Left lung (tissue), 10 donors: ENCODE results near the gene MAN1C1. TPM values are rescaled to one million over a fixed set of nuclear protein-coding genes. Genes with fewer than 3 reads are reported as not detected.

Experiments
- ATAC-seq: fragments of 200-7000 bp; cut with Tn5 transposase; one replicate; pipeline ENCODE4 v1.9.1; 2020; ENCODE audit warnings: moderate library complexity
- DNase-seq, 4 donors: peaks; one replicate each; pipeline ENCODE4 v3.0.0-alpha.2; 2013 to 2020
- H3K27ac ChIP-seq, 2 donors: fragments of 200-600 bp; sonication (generic) in 1 of 2; one replicate each; pipeline versions ENCODE4 v1.5.0 to v1.8.0; 2020 to 2021
- H3K27me3 ChIP-seq, 2 donors: fragments of 200-600 bp; sonication (generic) in 1 of 2; one replicate each; pipeline versions ENCODE4 v1.5.0 to v1.8.0; 2020 to 2021
- H3K36me3 ChIP-seq, 2 donors: fragments of 200-600 bp; sonication (generic) in 1 of 2; one replicate each; pipeline versions ENCODE4 v1.5.0 to v1.8.0; 2020 to 2021
- H3K4me1 ChIP-seq, 2 donors: fragments of 200-600 bp; one replicate each; pipeline ENCODE4 v1.8.0; 2021
- H3K4me3 ChIP-seq, 2 donors: fragments of 200-600 bp; sonication (generic) in 1 of 2; one replicate each; pipeline versions ENCODE4 v1.5.0 to v1.8.0; 2020 to 2021; ENCODE audit warnings: mild to moderate bottlenecking in 1 of 2
- H3K9me3 ChIP-seq, 2 donors: fragments of 200-600 bp; sonication (generic) in 1 of 2; one replicate each; pipeline versions ENCODE4 v1.5.0 to v1.8.0; 2020 to 2021
- CTCF ChIP-seq, 2 donors: fragments of 200-600 bp; sonication (generic) in 1 of 2; IDR thresholded peaks; one replicate each; pipeline versions ENCODE4 v1.5.0 to v1.8.0; 2021; ENCODE audit warnings: antibody characterized with exemption in 2 of 2
- intact Hi-C, 2 donors: fragments of 100-400 bp; cut with DNase I; formaldehyde crosslinking; loops; one replicate each; pipeline versions ENCODE4 v1.11.2 to v1.14.2; 2022
- polyA plus RNA-seq, 6 donors: library from polyadenylated mRNA; unstranded; fragments of 120-200 nt; gene quantifications; one replicate each; pipeline ENCODE4 v1.2.1, GENCODE V29; 2013; ENCODE audit not compliant: insufficient read length in 6 of 6
- total RNA-seq, 2 donors: library from RNA; stranded (reverse); fragmentation: NEBNext Ultra II Directional; extraction: Animal tissue kit (Norgen Biotek cat#: 25700); gene quantifications; one replicate each; pipeline ENCODE4 v1.2.1, GENCODE V29; 2021
- donor health status: DM: no; HTN: yes; CAD: no.
- donor health status: DM: no; HTN: no; CAD: no.

Gene MAN1C1
- total and polyA plus RNA-seq, 8 donors: 14.9 to 20.3 (median 16.1) TPM

- peaks cover 2 to 24% of the 10 kb centered on the region in 2 donors for H3K4me1 ChIP-seq
- no peaks in the 10 kb centered on the region for H3K27me3 ChIP-seq
- no peak for TF ChIP-seq CTCF (IDR thresholded peaks at IDR 0.05)
- H3K27ac ChIP-seq: no peak overlapping the region
- H3K9me3 ChIP-seq: no peaks in the 10 kb centered on the region
- intact Hi-C loops: no loop called here
- no peak for DNase-seq
- peak; percentile 26 for ATAC-seq
- no peak overlapping the region for H3K4me3 ChIP-seq
- no peaks in the 10 kb centered on the region for H3K36me3 ChIP-seq
Observed at GRCh38 chr1:25794325-25794724, 177.7 kb downstream of the MAN1C1 start.

- Histone ChIP-seq H3K36me3 (no peaks in the 10 kb centered on the region), H3K27ac (no peak overlapping the region), H3K9me3 (no peaks in the 10 kb centered on the region), H3K27me3 (no peaks in the 10 kb centered on the region), H3K4me3 (no peak overlapping the region), H3K4me1 (peaks cover 2 to 28% of the 10 kb centered on the region in 2 donors)
- TF ChIP-seq CTCF (IDR thresholded peaks at IDR 0.05): no peak
- ATAC-seq (no peak), DNase-seq (no peak)
- intact Hi-C loops: loop anchor here in 1 of 2 donors (5.0 kb wide), 1 partner anchor 188 kb away; no protein-coding TSS in a partner anchor
Observed at GRCh38 chr1:25795211-25795610, 178.6 kb downstream of the MAN1C1 start.

GRCh38 chr1:25795946-25796810 lies 179.6 kb downstream of the MAN1C1 start:
- intact Hi-C loops: loop anchor here in 1 of 2 donors (5.0 kb wide), 1 partner anchor 189 kb away; no protein-coding TSS in a partner anchor

GRCh38 chr1:25796811-25797458 lies 180.3 kb downstream of the MAN1C1 start:
- Histone ChIP-seq H3K9me3 (no peaks in the 10 kb centered on the region), H3K36me3 (no peaks in the 10 kb centered on the region), H3K4me3 (no peak overlapping the region), H3K27ac (peak overlapping the region; percentile 35 to 50), H3K27me3 (no peaks in the 10 kb centered on the region), H3K4me1 (peaks cover 11 to 43% of the 10 kb centered on the region in 2 donors)
- intact Hi-C loops: loop anchor here in 1 of 2 donors (5.0 kb wide), 1 partner anchor 190 kb away; no protein-coding TSS in a partner anchor
- peak; percentile 67 to 82 for TF ChIP-seq CTCF (IDR thresholded peaks at IDR 0.05)
- peak; percentile 74 for ATAC-seq
- peak; percentile 58 to 88 (median 82) for DNase-seq

More at GRCh38 chr1:25795946-25796810, 179.6 kb downstream of the MAN1C1 start:
- H3K27ac ChIP-seq: peak overlapping the region; percentile 35 to 50
- peaks cover 9 to 37% of the 10 kb centered on the region in 2 donors for H3K4me1 ChIP-seq
- H3K27me3 ChIP-seq: no peaks in the 10 kb centered on the region
- no peak overlapping the region for H3K4me3 ChIP-seq
- ATAC-seq (peak; percentile 75), DNase-seq (no peak)
- H3K9me3 ChIP-seq: no peaks in the 10 kb centered on the region
- TF ChIP-seq CTCF (IDR thresholded peaks at IDR 0.05): no peak
- H3K36me3 ChIP-seq: no peaks in the 10 kb centered on the region

- no peaks in the 10 kb centered on the region for H3K27me3 ChIP-seq
- peak; percentile 22 to 39 for TF ChIP-seq CTCF (IDR thresholded peaks at IDR 0.05)
- peaks cover 11 to 50% of the 10 kb centered on the region in 2 donors for H3K4me1 ChIP-seq
- peak; percentile 5 for ATAC-seq
- H3K27ac ChIP-seq: no peak overlapping the region
- intact Hi-C loops: loop anchor here in 1 of 2 donors (5.0 kb wide), 1 partner anchor 191 kb away; no protein-coding TSS in a partner anchor
- no peaks in the 10 kb centered on the region for H3K9me3 ChIP-seq
- H3K36me3 ChIP-seq: no peaks in the 10 kb centered on the region
- no peak overlapping the region for H3K4me3 ChIP-seq
- DNase-seq: peak in 1 of 4 donors; percentile 58
Observed at GRCh38 chr1:25797939-25798338, 181.3 kb downstream of the MAN1C1 start.
